Large intestine (tissue), 3 donors: ENCODE measurements around the gene SPATC1L. TPM values are rescaled to one million over a fixed set of nuclear protein-coding genes. Genes with fewer than 3 reads are reported as not detected.

Source experiments
- DNase-seq, 2 donors: peaks; one replicate each; pipeline versions ENCODE4 v3.0.0 to v3.0.0-alpha.2; 2013
- H3K27ac ChIP-seq: one replicate; pipeline ENCODE4 v1.5.1; 2013; ENCODE audit warnings: low read length
- H3K27me3 ChIP-seq: 2 replicates; pipeline ENCODE4 v1.6.1; 2013; ENCODE audit warnings: low read length; ENCODE audit not compliant: control insufficient read depth, insufficient read depth
- H3K36me3 ChIP-seq: 2 replicates; pipeline ENCODE4 v1.6.1; 2013; ENCODE audit warnings: low read length; ENCODE audit not compliant: control insufficient read depth, insufficient read depth
- H3K4me1 ChIP-seq: one replicate; pipeline ENCODE4 v1.6.1; 2013; ENCODE audit warnings: low read length; ENCODE audit not compliant: control insufficient read depth, insufficient read depth
- H3K4me3 ChIP-seq: one replicate; pipeline ENCODE4 v1.5.1; 2013; ENCODE audit warnings: low read length
- H3K9me3 ChIP-seq: one replicate; pipeline ENCODE4 v1.6.1; 2013; ENCODE audit warnings: mild to moderate bottlenecking, low read depth, low read length, moderate library complexity; ENCODE audit not compliant: control insufficient read depth
- WGBS: methylation state at CpG from one replicate; pipeline ENCODE4 v1.1.5; 2013; ENCODE audit warnings: low lambda C conversion rate; ENCODE audit not compliant: insufficient coverage; 5-methylcytosine and 5-hydroxymethylcytosine counted together
- polyA plus RNA-seq: library from polyadenylated mRNA; unstranded; fragments of 120-200 nt; gene quantifications from one replicate; pipeline ENCODE4 v1.2.1, GENCODE V29; 2013

SPATC1L gene
- polyA plus RNA-seq, 1 donor, result 13.2 TPM

- H3K4me1 ChIP-seq, result no peaks in the 10 kb centered on the region
- peaks cover 7% of the 10 kb centered on the region for H3K9me3 ChIP-seq
- H3K27ac ChIP-seq, result no peak overlapping the region
- peaks cover 54% of the 10 kb centered on the region for H3K36me3 ChIP-seq
- no peak overlapping the region for H3K4me3 ChIP-seq
- no peak for DNase-seq
- H3K27me3 ChIP-seq, result no peaks in the 10 kb centered on the region
- WGBS, result no CpG with 5 or more reads among the region's 4 CpGs
These were observed 69.3 kb downstream of the SPATC1L start for GRCh38 chr21:46114963-46115362.

- Histone ChIP-seq H3K36me3 (peaks cover 42% of the 10 kb centered on the region), H3K9me3 (peaks cover 7% of the 10 kb centered on the region), H3K4me1 (no peaks in the 10 kb centered on the region), H3K4me3 (no peak overlapping the region), H3K27me3 (no peaks in the 10 kb centered on the region), H3K27ac (no peak overlapping the region)
- no CpG with 5 or more reads among the region's 16 CpGs for WGBS
- DNase-seq, result no peak
These were observed 70.6 kb downstream of the SPATC1L start for GRCh38 chr21:46113497-46114176.

- DNase-seq, result no peak
- Histone ChIP-seq H3K27me3 (no peaks in the 10 kb centered on the region), H3K4me1 (no peaks in the 10 kb centered on the region), H3K4me3 (no peak overlapping the region), H3K9me3 (peaks cover 7% of the 10 kb centered on the region), H3K27ac (no peak overlapping the region), H3K36me3 (peaks cover 39% of the 10 kb centered on the region)
- WGBS, result no CpG with 5 or more reads among the region's 20 CpGs
These were observed 71.5 kb downstream of the SPATC1L start for GRCh38 chr21:46112725-46113215.

- Histone ChIP-seq H3K36me3 (peaks cover 36% of the 10 kb centered on the region), H3K4me1 (no peaks in the 10 kb centered on the region), H3K27ac (no peak overlapping the region), H3K27me3 (no peaks in the 10 kb centered on the region), H3K4me3 (no peak overlapping the region), H3K9me3 (peaks cover 7% of the 10 kb centered on the region)
- WGBS, result no CpG with 5 or more reads among the region's 69 CpGs
- no peak for DNase-seq
These were observed 72.2 kb downstream of the SPATC1L start for GRCh38 chr21:46111857-46112724.

- no peak overlapping the region for H3K27ac ChIP-seq
- H3K4me3 ChIP-seq, result no peak overlapping the region
- WGBS, result no CpG with 5 or more reads among the region's 12 CpGs
- peaks cover 30% of the 10 kb centered on the region for H3K36me3 ChIP-seq
- H3K9me3 ChIP-seq, result peaks cover 7% of the 10 kb centered on the region
- H3K4me1 ChIP-seq, result no peaks in the 10 kb centered on the region
- H3K27me3 ChIP-seq, result no peaks in the 10 kb centered on the region
- no peak for DNase-seq
These were observed 73.1 kb downstream of the SPATC1L start for GRCh38 chr21:46111193-46111571.

Other genes starting within 250 kb of the SPATC1L start
- 470 TPM for gene COL6A1, start 202.7 kb downstream of the SPATC1L start, polyA plus RNA-seq
- gene COL6A2, start 86.3 kb downstream of the SPATC1L start, polyA plus RNA-seq, result 201 TPM
- gene FTCD, start 28.9 kb downstream of the SPATC1L start, polyA plus RNA-seq, result 61.8 TPM
- 33.3 TPM for gene LSS, start 44.3 kb upstream of the SPATC1L start, polyA plus RNA-seq
- gene MCM3AP, start 101.2 kb upstream of the SPATC1L start, polyA plus RNA-seq, result 77.5 TPM
- 22.1 TPM for gene YBEY, start 101.9 kb upstream of the SPATC1L start, polyA plus RNA-seq
- 8.7 TPM for gene C21orf58, start 139.4 kb upstream of the SPATC1L start, polyA plus RNA-seq
- 17.9 TPM for gene PCNT, start 139.7 kb upstream of the SPATC1L start, polyA plus RNA-seq